BLaER1 treated with 17β-estradiol and CSF1 and Interleukin-3, amounts not matched to agents 10 nM and 100 nM (cell line): Measurements from ENCODE around the gene POU6F2.

Experiments used
- H3K27ac ChIP-seq, 11 experiments: shearing (Covaris generic); formaldehyde crosslinking; 2 replicates each; pipeline ENCODE4 v1.8.1; 2022
- H3K27me3 ChIP-seq, 11 experiments: shearing (Covaris generic); formaldehyde crosslinking; 2 replicates each; pipeline ENCODE4 v1.8.1; 2022
- H3K36me3 ChIP-seq, 11 experiments: shearing (Covaris generic); formaldehyde crosslinking; 2 replicates each; pipeline ENCODE4 v1.8.1; 2022
- H3K4me1 ChIP-seq, 10 experiments: shearing (Covaris generic); formaldehyde crosslinking; 2 replicates each; pipeline ENCODE4 v1.8.1; 2022
- H3K4me2 ChIP-seq, 11 experiments: shearing (Covaris generic); formaldehyde crosslinking; 2 replicates each; pipeline ENCODE4 v1.8.1; 2022
- H3K4me3 ChIP-seq, 10 experiments: shearing (Covaris generic); formaldehyde crosslinking; 2 replicates each; pipeline ENCODE4 v1.8.1; 2022
- H3K9ac ChIP-seq, 11 experiments: shearing (Covaris generic); formaldehyde crosslinking; 2 replicates each; pipeline ENCODE4 v1.8.1; 2022
- H3K9me3 ChIP-seq, 11 experiments: shearing (Covaris generic); formaldehyde crosslinking; replicated peaks in 1 of 11; 2 replicates each; pipeline ENCODE4 v1.8.1; 2022
- H4K20me1 ChIP-seq, 11 experiments: shearing (Covaris generic); formaldehyde crosslinking; 2 replicates each; pipeline ENCODE4 v1.8.1; 2022
- Cebpa-rat ChIP-seq, 11 experiments: shearing (Covaris generic); IDR thresholded peaks; 2 replicates each; pipeline ENCODE4 v1.8.1; 2022

POU6F2 gene

DNA sequence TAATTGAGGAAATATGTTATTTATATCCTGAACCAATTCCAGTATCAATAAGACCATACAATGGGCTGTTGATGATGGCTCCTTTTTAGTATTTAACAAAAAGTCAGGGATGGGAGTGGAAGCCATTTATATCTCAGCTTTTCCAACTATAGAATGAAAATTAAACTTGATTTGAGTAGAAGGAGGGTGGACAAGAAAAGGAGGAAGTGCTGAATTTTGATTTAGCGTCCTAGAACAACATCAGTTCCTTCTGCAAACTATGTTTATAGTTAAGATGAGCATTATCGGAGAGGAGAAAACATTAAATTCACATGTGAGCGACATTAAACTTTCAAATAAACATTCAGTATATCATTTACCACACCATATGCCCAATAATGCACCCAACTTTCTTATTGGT lies 439.2 kb downstream of the POU6F2 start:
- Histone ChIP-seq H4K20me1 (no peaks in the 10 kb centered on the region), H3K4me3 (no peak overlapping the region), H3K9ac (no peak overlapping the region), H3K4me1 (peaks cover 0 to 13% (median 6%) of the 10 kb centered on the region in 10 experiments; a peak in 12 of 20 replicates), H3K9me3 (no peaks in the 10 kb centered on the region), H3K36me3 (no peaks in the 10 kb centered on the region), H3K27ac (no peak overlapping the region), H3K4me2 (no peak overlapping the region), H3K27me3 (no peaks in the 10 kb centered on the region)
- no peak for TF ChIP-seq Cebpa-rat (IDR thresholded peaks at IDR 0.05)

DNA sequence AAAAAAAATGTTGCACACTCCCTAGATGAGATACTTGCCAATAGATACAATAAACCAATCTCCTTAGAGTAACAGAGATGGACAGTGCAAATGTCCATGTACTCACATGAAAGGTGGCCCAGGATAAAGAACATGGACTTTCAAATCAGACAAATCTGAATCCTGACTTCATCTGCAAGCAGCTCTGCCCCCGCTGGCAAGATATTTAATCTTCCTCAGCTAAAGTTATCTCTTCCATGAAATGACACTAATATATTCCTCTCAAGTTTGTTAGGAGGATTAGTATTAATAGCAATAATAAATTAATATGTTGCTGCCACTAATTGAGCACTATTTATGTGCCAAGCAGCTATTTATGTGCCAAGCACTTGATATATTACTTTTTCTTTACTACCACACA lies 439.9 kb downstream of the POU6F2 start:
- H4K20me1 ChIP-seq, result no peaks in the 10 kb centered on the region
- no peaks in the 10 kb centered on the region for H3K9me3 ChIP-seq
- no peak overlapping the region for H3K27ac ChIP-seq
- no peak overlapping the region for H3K4me2 ChIP-seq
- H3K27me3 ChIP-seq, result no peaks in the 10 kb centered on the region
- peaks cover 0 to 13% (median 6%) of the 10 kb centered on the region in 10 experiments; a peak in 12 of 20 replicates for H3K4me1 ChIP-seq
- H3K4me3 ChIP-seq, result no peak overlapping the region
- H3K36me3 ChIP-seq, result no peaks in the 10 kb centered on the region
- no peak overlapping the region for H3K9ac ChIP-seq
- TF ChIP-seq Cebpa-rat (IDR thresholded peaks at IDR 0.05), result no peak

DNA sequence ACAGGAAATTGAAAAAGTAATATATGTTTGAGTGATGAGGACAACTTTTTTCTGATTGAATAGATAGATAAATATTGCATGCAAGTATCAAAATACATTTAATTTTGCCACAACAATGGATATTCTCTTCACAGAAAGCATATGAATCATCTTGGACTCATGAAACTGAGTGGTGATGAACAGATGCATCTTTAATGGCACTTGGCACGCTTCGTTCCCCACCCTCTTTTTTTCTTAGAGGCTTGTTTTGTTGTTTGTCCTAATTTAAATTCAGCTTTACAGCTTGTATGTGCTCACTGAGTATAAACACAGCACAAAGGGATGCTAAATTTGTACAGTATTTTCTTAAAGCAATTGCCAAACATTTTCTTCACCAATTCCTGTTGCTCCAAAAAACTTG lies 443.5 kb downstream of the POU6F2 start:
- no peaks in the 10 kb centered on the region for H3K9me3 ChIP-seq
- no peak overlapping the region for H3K9ac ChIP-seq
- no peak for TF ChIP-seq Cebpa-rat (IDR thresholded peaks at IDR 0.05)
- H3K27me3 ChIP-seq, result no peaks in the 10 kb centered on the region
- no peak overlapping the region for H3K4me3 ChIP-seq
- no peak overlapping the region for H3K4me2 ChIP-seq
- H4K20me1 ChIP-seq, result no peaks in the 10 kb centered on the region
- H3K4me1 ChIP-seq, result no peaks in the 10 kb centered on the region
- no peak overlapping the region for H3K27ac ChIP-seq
- no peaks in the 10 kb centered on the region for H3K36me3 ChIP-seq

DNA sequence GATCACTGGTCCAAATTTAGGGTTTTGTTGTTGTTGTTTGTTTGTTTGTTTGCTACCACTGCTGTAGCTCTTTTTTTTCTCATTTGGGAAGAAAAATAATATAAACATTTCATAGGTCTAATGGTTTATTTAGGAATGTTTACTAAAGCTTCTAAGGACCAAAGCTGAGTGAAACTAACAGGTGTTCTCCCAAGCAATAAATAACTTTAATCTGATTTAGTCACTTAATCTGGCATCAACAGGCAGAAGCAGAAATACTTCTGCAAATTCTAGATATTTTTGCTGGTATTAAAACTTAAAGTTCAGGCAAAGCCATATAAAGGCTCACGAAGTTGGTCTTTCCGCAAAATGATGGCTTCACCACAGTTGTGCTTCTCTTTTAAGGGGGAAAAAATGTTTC lies 444.0 kb downstream of the POU6F2 start:
- H3K36me3 ChIP-seq, result no peaks in the 10 kb centered on the region

DNA sequence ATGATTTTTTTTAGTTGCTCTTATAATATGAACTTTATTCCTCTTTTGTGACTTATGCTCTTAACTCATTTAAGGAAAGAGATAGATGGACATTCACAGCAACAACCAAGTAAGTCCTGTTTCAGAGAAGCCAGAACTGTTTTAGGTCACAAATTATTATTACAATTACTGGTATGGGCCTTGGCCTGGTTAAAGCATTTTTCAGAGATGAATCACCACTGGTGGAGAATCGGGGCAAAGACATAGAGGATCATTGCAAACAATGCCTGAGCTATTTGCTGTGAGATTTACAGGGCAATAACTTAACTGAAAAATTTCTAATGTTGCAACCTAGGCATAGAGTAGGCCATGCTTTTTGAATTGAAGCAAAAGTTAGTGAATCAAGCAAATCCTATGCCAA lies 450.5 kb downstream of the POU6F2 start:
- no peaks in the 10 kb centered on the region for H3K9me3 ChIP-seq
- H3K9ac ChIP-seq, result no peak overlapping the region
- H3K4me1 ChIP-seq, result peaks cover 4 to 26% (median 23%) of the 10 kb centered on the region in 10 experiments; a peak in 19 of 20 replicates
- H3K27ac ChIP-seq, result no peak overlapping the region
- no peak overlapping the region for H3K4me2 ChIP-seq
- no peaks in the 10 kb centered on the region for H3K36me3 ChIP-seq
- H3K27me3 ChIP-seq, result no peaks in the 10 kb centered on the region
- no peaks in the 10 kb centered on the region for H4K20me1 ChIP-seq
- no peak for TF ChIP-seq Cebpa-rat (IDR thresholded peaks at IDR 0.05)
- H3K4me3 ChIP-seq, result no peak overlapping the region

More for the DNA sequence above, 444.0 kb downstream of the POU6F2 start:
- Histone ChIP-seq H3K4me1 (no peaks in the 10 kb centered on the region), H3K4me2 (no peak overlapping the region), H3K9ac (no peak overlapping the region), H3K27ac (no peak overlapping the region), H3K9me3 (no peaks in the 10 kb centered on the region), H3K4me3 (no peak overlapping the region), H4K20me1 (no peaks in the 10 kb centered on the region), H3K27me3 (no peaks in the 10 kb centered on the region)
- TF ChIP-seq Cebpa-rat (IDR thresholded peaks at IDR 0.05), result no peak

DNA sequence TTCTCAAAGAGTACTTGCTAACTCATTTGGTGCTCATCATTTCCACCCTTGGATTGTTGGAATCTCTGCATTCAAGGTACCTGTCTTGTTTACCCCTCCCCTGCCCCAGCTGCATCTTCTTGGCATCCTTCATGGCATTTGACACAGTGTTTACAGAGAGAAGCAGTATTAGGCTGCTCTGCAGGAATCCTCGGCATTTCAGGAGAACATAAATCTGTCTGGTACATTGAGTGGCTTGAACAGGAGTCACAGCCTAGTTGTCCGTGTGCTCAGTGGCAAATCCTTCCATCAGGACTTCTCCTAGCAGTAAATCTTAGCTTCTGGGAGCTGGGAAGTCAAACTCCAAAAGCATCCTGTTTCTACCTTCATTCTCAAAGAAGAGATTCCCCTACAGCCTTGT lies 451.7 kb downstream of the POU6F2 start:
- no peak overlapping the region for H3K9ac ChIP-seq
- H3K4me3 ChIP-seq, result no peak overlapping the region
- no peak for TF ChIP-seq Cebpa-rat (IDR thresholded peaks at IDR 0.05)
- no peaks in the 10 kb centered on the region for H3K27me3 ChIP-seq
- H3K9me3 ChIP-seq, result peaks cover 0 to 1% (median 0%) of the 10 kb centered on the region in 11 experiments; a peak in 1 of 22 replicates
- no peaks in the 10 kb centered on the region for H3K36me3 ChIP-seq
- peaks cover 15 to 38% (median 34%) of the 10 kb centered on the region in 10 experiments for H3K4me1 ChIP-seq
- no peak overlapping the region for H3K4me2 ChIP-seq
- H4K20me1 ChIP-seq, result no peaks in the 10 kb centered on the region
- no peak overlapping the region for H3K27ac ChIP-seq

DNA sequence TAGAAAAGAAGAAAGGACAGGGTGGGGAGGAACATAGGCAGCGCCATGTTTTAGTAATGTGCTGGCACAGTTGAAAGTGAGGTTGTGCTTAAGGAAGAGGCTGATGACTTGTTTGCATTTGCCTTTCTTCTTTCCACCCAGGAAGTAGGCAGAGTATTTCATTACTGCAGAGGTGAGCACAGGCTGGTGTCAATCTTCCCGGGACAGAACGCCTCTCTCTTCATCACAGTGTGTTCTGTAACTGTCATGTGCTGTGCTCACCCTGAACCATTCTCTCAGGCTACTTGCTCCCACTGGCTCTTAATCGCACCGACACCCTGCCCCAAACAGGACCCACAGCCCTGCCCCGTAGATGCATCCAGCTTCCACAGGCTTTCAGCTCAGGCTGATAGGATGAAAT lies 452.7 kb downstream of the POU6F2 start:
- Histone ChIP-seq H3K27me3 (no peaks in the 10 kb centered on the region), H3K4me1 (peaks cover 15 to 38% (median 34%) of the 10 kb centered on the region in 10 experiments), H4K20me1 (no peaks in the 10 kb centered on the region), H3K9ac (no peak overlapping the region), H3K9me3 (peaks cover 0 to 10% (median 5%) of the 10 kb centered on the region in 11 experiments; a peak in 7 of 22 replicates), H3K27ac (no peak overlapping the region), H3K36me3 (no peaks in the 10 kb centered on the region), H3K4me3 (no peak overlapping the region), H3K4me2 (no peak overlapping the region)
- no peak for TF ChIP-seq Cebpa-rat (IDR thresholded peaks at IDR 0.05)

DNA sequence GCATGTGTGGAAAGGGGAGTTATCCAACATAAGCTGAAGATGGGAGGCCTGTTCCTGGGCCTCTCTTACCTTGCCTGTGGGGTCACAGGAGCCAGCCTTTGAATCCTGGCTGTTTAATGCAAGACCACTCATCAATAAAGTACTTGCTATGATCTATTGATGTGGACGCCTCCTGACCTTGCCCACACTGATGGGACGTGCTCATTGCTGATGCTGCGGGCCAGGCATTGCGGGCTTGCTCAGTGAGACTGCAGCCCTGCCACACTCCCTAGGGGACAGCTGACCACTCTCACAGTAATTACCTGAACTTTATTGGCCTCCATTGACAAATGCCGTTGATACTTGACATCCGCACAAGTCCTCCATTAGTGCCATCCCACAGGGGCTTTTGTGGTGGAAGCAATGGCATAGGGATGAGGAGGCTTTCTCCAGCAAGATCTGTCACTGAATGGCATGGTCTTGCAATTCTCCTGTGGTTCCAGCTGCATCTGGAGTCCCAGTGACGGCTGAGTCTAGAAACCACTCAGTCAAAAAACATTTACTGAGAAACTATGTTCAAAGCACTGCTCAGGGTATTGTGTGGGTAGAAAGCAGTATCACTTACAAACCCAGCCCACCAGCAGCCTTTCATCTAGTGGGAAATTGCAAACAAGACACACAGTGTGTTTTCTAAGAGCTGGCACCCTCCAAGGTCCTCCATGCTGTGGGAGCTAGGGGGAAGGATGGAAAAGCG lies 453.4 kb downstream of the POU6F2 start:
- Histone ChIP-seq H4K20me1 (no peaks in the 10 kb centered on the region), H3K27me3 (no peaks in the 10 kb centered on the region), H3K4me2 (peak overlapping the region in 8 of 11 experiments; percentile 28 to 76 (median 61); a peak in 13 of 22 replicates), H3K9me3 (peaks cover 0 to 16% (median 11%) of the 10 kb centered on the region in 11 experiments; a peak in 14 of 22 replicates), H3K4me3 (no peak overlapping the region), H3K9ac (no peak overlapping the region), H3K4me1 (peaks cover 15 to 38% (median 34%) of the 10 kb centered on the region in 10 experiments), H3K36me3 (no peaks in the 10 kb centered on the region), H3K27ac (no peak overlapping the region)
- TF ChIP-seq Cebpa-rat (IDR thresholded peaks at IDR 0.05), result no peak

DNA sequence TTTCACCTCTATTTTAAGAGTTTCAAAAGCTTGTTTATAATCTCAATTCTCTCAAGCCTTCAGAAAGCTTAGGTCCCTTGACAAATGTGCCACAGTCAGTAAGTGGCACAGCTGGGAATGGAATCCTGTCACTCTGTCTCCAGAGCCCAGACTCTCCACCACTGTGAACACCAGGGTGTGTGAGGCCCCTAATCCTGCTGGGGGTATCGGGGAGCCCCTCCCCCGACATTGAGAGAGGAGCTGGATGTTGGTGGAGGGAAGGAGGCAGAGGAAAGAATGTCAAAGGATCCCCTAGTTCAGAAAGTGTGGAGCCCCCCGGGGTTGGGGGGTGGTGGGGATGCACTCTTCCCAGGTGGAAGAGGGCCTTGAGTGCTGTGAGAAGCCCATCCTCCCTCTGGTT lies 454.7 kb downstream of the POU6F2 start:
- Histone ChIP-seq H3K4me1 (peaks cover 21 to 41% (median 34%) of the 10 kb centered on the region in 10 experiments), H3K9ac (no peak overlapping the region), H4K20me1 (no peaks in the 10 kb centered on the region), H3K27ac (no peak overlapping the region), H3K36me3 (no peaks in the 10 kb centered on the region), H3K4me2 (peak overlapping the region in 8 of 11 experiments; percentile 58 to 76 (median 64); a peak in 17 of 22 replicates), H3K9me3 (peaks cover 0 to 18% (median 11%) of the 10 kb centered on the region in 11 experiments; a peak in 14 of 22 replicates), H3K27me3 (no peaks in the 10 kb centered on the region), H3K4me3 (no peak overlapping the region)
- no peak for TF ChIP-seq Cebpa-rat (IDR thresholded peaks at IDR 0.05)
